ENCODE results near the gene SLC25A53.
"Not testable (repeated sequence)": the region's sequence is repeated elsewhere in the genome, so short reads cannot be mapped to it uniquely, and the experiment has no call there.

Gene SLC25A53

GRCh38 chrX:104062636-104063035 is 94.2 kb downstream of the SLC25A53 start:
- not testable (repeated sequence) for H2AFZ ChIP-seq (ENCODE audit: low read depth, low read length, severe bottlenecking); H3K9ac ChIP-seq (ENCODE audit: low read length); H4K20me1 ChIP-seq (ENCODE audit: low read depth, low read length); H3K9me2 ChIP-seq (replicated peaks; ENCODE audit: insufficient read depth, low read length); H3F3A ChIP-seq (ENCODE audit: insufficient read depth); H3K27me3 ChIP-seq (ENCODE audit: low read length); H3K9me3 ChIP-seq (ENCODE audit: insufficient read depth, low read length); H3K27ac ChIP-seq (ENCODE audit: low read depth, low read length); H3K79me2 ChIP-seq (ENCODE audit: insufficient read depth, low read length); H3K4me3 ChIP-seq (ENCODE audit: insufficient read depth, low read length, poor library complexity, severe bottlenecking); H3K36me3 ChIP-seq (ENCODE audit: low read length); H3K4me2 ChIP-seq (ENCODE audit: low read depth, low read length, poor library complexity, severe bottlenecking)

GRCh38 chrX:104054956-104055355 is 101.9 kb downstream of the SLC25A53 start:
- H3K4me2 ChIP-seq (ENCODE audit: low read depth, low read length, poor library complexity, severe bottlenecking); H2AFZ ChIP-seq (ENCODE audit: low read depth, low read length, severe bottlenecking); H3K27me3 ChIP-seq (ENCODE audit: low read length); H3F3A ChIP-seq (ENCODE audit: insufficient read depth); H3K36me3 ChIP-seq (ENCODE audit: low read length); H3K79me2 ChIP-seq (ENCODE audit: insufficient read depth, low read length); H3K9me3 ChIP-seq (ENCODE audit: insufficient read depth, low read length); H3K27ac ChIP-seq (ENCODE audit: low read depth, low read length); H3K4me3 ChIP-seq (ENCODE audit: insufficient read depth, low read length, poor library complexity, severe bottlenecking); H3K9me2 ChIP-seq (replicated peaks; ENCODE audit: insufficient read depth, low read length); H4K20me1 ChIP-seq (ENCODE audit: low read depth, low read length); H3K9ac ChIP-seq (ENCODE audit: low read length): not testable (repeated sequence)
